GM18499 (cell line): ENCODE data around the gene NTM.
"Not testable (repeated sequence)": the region's sequence is repeated elsewhere in the genome, so short reads cannot be mapped to it uniquely, and the experiment has no call there.

ENCODE experiments used
- ATAC-seq: cut with Tn5 transposase; IDR thresholded peaks from one replicate; pipeline ENCODE4 v1.9.1; 2021; ENCODE audit warnings: moderate number of reproducible peaks; ENCODE audit not compliant: insufficient read depth, unreplicated experiment

NTM gene

GRCh38 chr11:131488238-131488637 is 117.8 kb downstream of the NTM start:
- no peak for ATAC-seq

- no peak for ATAC-seq
These were observed 121.1 kb downstream of the NTM start for GRCh38 chr11:131491503-131491902.

GRCh38 chr11:131495423-131495822 is 125.0 kb downstream of the NTM start:
- ATAC-seq: no peak

GRCh38 chr11:131497686-131498085 is 127.3 kb downstream of the NTM start:
- not testable (repeated sequence) for ATAC-seq

GRCh38 chr11:131498631-131499160 is 128.3 kb downstream of the NTM start:
- no peak for ATAC-seq

- no peak for ATAC-seq
These were observed 128.8 kb downstream of the NTM start for GRCh38 chr11:131499199-131499598.

- ATAC-seq: no peak
These were observed 132.6 kb downstream of the NTM start for GRCh38 chr11:131503017-131503416.

- ATAC-seq: no peak
These were observed 134.0 kb downstream of the NTM start for GRCh38 chr11:131504199-131504949.

- no peak for ATAC-seq
These were observed 135.9 kb downstream of the NTM start for GRCh38 chr11:131506348-131506747.

- no peak for ATAC-seq
These were observed 140.2 kb downstream of the NTM start for GRCh38 chr11:131510662-131511061.

- ATAC-seq: no peak
These were observed 141.4 kb downstream of the NTM start for GRCh38 chr11:131511794-131512193.

GRCh38 chr11:131512228-131512627 is 141.8 kb downstream of the NTM start:
- no peak for ATAC-seq

- no peak for ATAC-seq
These were observed 143.6 kb downstream of the NTM start for GRCh38 chr11:131514062-131514461.

- ATAC-seq: no peak
These were observed 148.0 kb downstream of the NTM start for GRCh38 chr11:131518305-131518838.

GRCh38 chr11:131522851-131523250 is 152.4 kb downstream of the NTM start:
- ATAC-seq: no peak

GRCh38 chr11:131530407-131530806 is 160.0 kb downstream of the NTM start:
- no peak for ATAC-seq

GRCh38 chr11:131533149-131533548 is 162.7 kb downstream of the NTM start:
- no peak for ATAC-seq

- ATAC-seq: no peak
These were observed 163.6 kb downstream of the NTM start for GRCh38 chr11:131533998-131534397.

GRCh38 chr11:131534611-131535010 is 164.2 kb downstream of the NTM start:
- ATAC-seq: no peak

- no peak for ATAC-seq
These were observed 165.7 kb downstream of the NTM start for GRCh38 chr11:131536159-131536558.

- no peak for ATAC-seq
These were observed 166.8 kb downstream of the NTM start for GRCh38 chr11:131537196-131537595.

- no peak for ATAC-seq
These were observed 167.3 kb downstream of the NTM start for GRCh38 chr11:131537748-131538147.
